K562 (cell line): ENCODE data around the gene MYO15B. TPM values are rescaled to one million over a fixed set of nuclear protein-coding genes. Genes with fewer than 3 reads are reported as not detected.

Experiments used
- ATAC-seq: fragments of 200-7000 bp; cut with Tn5 transposase; 3 replicates; pipeline ENCODE4 v1.9.1; 2020; ENCODE audit warnings: moderate library complexity
- BruUV-seq: library from RNA; stranded (reverse); fragments of 400-500 nt; replicated peaks from 2 replicates; lab custom pipeline; 2021; lab: Mats Ljungman, UMichigan
- CTCF ChIA-PET: fragments of 300-600 bp; formaldehyde crosslinking; extraction: SDS; loops from one replicate; lab custom pipeline; 2021; ENCODE audit warnings: low intra/inter-chr PET ratio; lab: Yijun Ruan, JAX
- POLR2A ChIA-PET: fragments of 300-600, 350-650 bp; sonication (Branson Sonifier 250); formaldehyde crosslinking; extraction: SDS; loops from one replicate; lab custom pipeline; 2021; ENCODE audit warnings: antibody characterized with exemption, inconsistent platforms; lab: Yijun Ruan, JAX
- DNase-seq, 4 experiments: peaks; one replicate each; pipeline versions ENCODE4 v3.0.0 to v3.0.0-alpha.2; 2011 to 2018; ENCODE audit warnings: low spot score in 3 of 4, mixed read lengths in 3 of 4; ENCODE audit errors: extremely low read depth in 1 of 4
- FAIRE-seq: peaks from 2 replicates; lab custom pipeline; 2011; peaks lifted over from hg19 to GRCh38; lab: Jason Lieb, UNC
- H2AFZ ChIP-seq: 2 replicates; pipeline ENCODE4 v1.6.0; 2011; ENCODE audit warnings: low read depth, low read length, control low read depth, inconsistent platforms
- H3K27ac ChIP-seq: fragments of 200-600 bp; 3 replicates; pipeline ENCODE4 v1.8.0; 2011; ENCODE audit warnings: low read depth, mild to moderate bottlenecking, control low read depth, inconsistent platforms, low read length, moderate library complexity, mixed read lengths; ENCODE audit errors: extremely low read depth
- H3K27me3 ChIP-seq, 2 experiments: fragments of 300-600 bp in 1 of 2; 2 replicates in 1 of 2; 3 replicates in 1 of 2; pipeline versions ENCODE4 v1.6.0 to v1.8.0; 2011; ENCODE audit warnings: inconsistent platforms in 2 of 2, low read length in 2 of 2, mild to moderate bottlenecking in 1 of 2, mixed read lengths in 1 of 2, moderate library complexity in 1 of 2; ENCODE audit not compliant: control insufficient read depth in 2 of 2, insufficient read depth in 2 of 2
- H3K36me3 ChIP-seq: fragments of 300-600 bp; 3 replicates; pipeline ENCODE4 v1.8.0; 2011; ENCODE audit warnings: mild to moderate bottlenecking, low read length, inconsistent platforms; ENCODE audit not compliant: control insufficient read depth, insufficient read depth
- H3K4me1 ChIP-seq, 2 experiments: fragments of 200-600 bp in 1 of 2; replicated peaks in 1 of 2; 2 replicates in 1 of 2; 3 replicates in 1 of 2; pipeline versions ENCODE4 v1.5.1 to v1.8.0; 2011; ENCODE audit warnings: inconsistent platforms in 2 of 2, low read length in 2 of 2, mild to moderate bottlenecking in 1 of 2, mixed read lengths in 1 of 2, moderate library complexity in 1 of 2; ENCODE audit not compliant: control insufficient read depth in 2 of 2, insufficient read depth in 2 of 2
- H3K4me2 ChIP-seq: 2 replicates; pipeline ENCODE4 v1.6.1; 2011; ENCODE audit warnings: low read length, control low read depth, inconsistent platforms, mixed read lengths; ENCODE audit not compliant: insufficient read depth
- H3K4me3 ChIP-seq: fragments of 200-600 bp; sonication (generic), shearing (Covaris generic); 2 replicates; pipeline ENCODE4 v1.5.1; 2016; ENCODE audit warnings: control low read depth, inconsistent platforms
- H3K79me2 ChIP-seq: fragments of 200-600 bp; 3 replicates; pipeline ENCODE4 v1.8.0; 2011; ENCODE audit warnings: low read length, inconsistent platforms; ENCODE audit not compliant: control insufficient read depth, insufficient read depth
- H3K9ac ChIP-seq, 2 experiments: 2 replicates each; pipeline versions ENCODE4 v1.6.0 to v1.6.1; 2011; ENCODE audit warnings: low read depth in 2 of 2, low read length in 2 of 2, control low read depth in 1 of 2, inconsistent platforms in 1 of 2, mild to moderate bottlenecking in 1 of 2, mixed read lengths in 1 of 2; ENCODE audit not compliant: insufficient read depth in 1 of 2
- H3K9me1 ChIP-seq: one replicate; pipeline ENCODE4 v1.6.0; 2011; ENCODE audit warnings: inconsistent platforms, mild to moderate bottlenecking, low read length, moderate library complexity; ENCODE audit not compliant: control insufficient read depth, insufficient read depth
- H3K9me3 ChIP-seq: replicated peaks from 2 replicates; pipeline ENCODE4 v1.5.1; 2011; ENCODE audit warnings: low read depth, low read length, inconsistent platforms; ENCODE audit not compliant: control insufficient read depth, insufficient read depth
- H4K20me1 ChIP-seq: replicated peaks from 2 replicates; pipeline ENCODE4 v1.6.1; 2011; ENCODE audit warnings: low read length, inconsistent platforms, mixed read lengths; ENCODE audit not compliant: control insufficient read depth, insufficient read depth
- GTF2B ChIP-seq: IDR thresholded peaks from 2 replicates; pipeline ENCODE4 v1.6.1; 2011; ENCODE audit not compliant: insufficient read length; ENCODE audit errors: extremely low read depth
- ZFX ChIP-seq: sonication (generic); formaldehyde crosslinking; IDR thresholded peaks from 2 replicates; pipeline ENCODE4 v1.8.0; 2022; ENCODE audit warnings: mild to moderate bottlenecking, missing genetic modification reagents, moderate library complexity
- WGBS: fragments of 100-300 bp; shearing (Covaris generic); methylation state at CpG from one replicate; pipeline ENCODE4 v1.1.6; 2016; ENCODE audit warnings: low coverage, mixed read lengths; ENCODE audit not compliant: insufficient coverage; ENCODE audit errors: missing lambda C conversion rate; 5-methylcytosine and 5-hydroxymethylcytosine counted together
- in situ Hi-C: fragments of 300-500 bp; cut with MboI; formaldehyde crosslinking; loops from 4 replicates; pipeline ENCODE4 v1.15.0; 2018; ENCODE audit warnings: inconsistent platforms, mixed read lengths
- intact Hi-C: fragments of 100-400 bp; cut with micrococcal nuclease; formaldehyde crosslinking; loops from 2 replicates; pipeline ENCODE4 v1.14.2; 2022
- polyA plus RNA-seq, 8 experiments: library from polyadenylated mRNA; depleted of rRNA in 4 of 8; stranded (reverse) in 5 of 8; unstranded in 3 of 8; fragments of >200 nt; fragmentation: Nextera tagmentation in 2 of 8; fragmentation: Illumina TruSeq in 1 of 8; extraction: Ambion mirVana in 2 of 8; extraction: Trizol in 1 of 8; gene quantifications; 2 replicates each; pipeline versions ENCODE4 v1.2.1 to v1.2.3, GENCODE V29; 2011 to 2014; ENCODE audit warnings: inconsistent platforms in 1 of 8, missing spikeins in 1 of 8
- total RNA-seq, 7 experiments: library from RNA; depleted of rRNA in 6 of 7; stranded (reverse); fragments of >200 nt in 6 of 7; fragmentation: Illumina TruSeq in 2 of 7; extraction: Trizol in 2 of 7; gene quantifications; 2 replicates each; pipeline versions ENCODE4 v1.2.1 to v1.2.3, GENCODE V29; 2011 to 2021; ENCODE audit warnings: low replicate concordance in 1 of 7

MYO15B gene
- total and polyA plus RNA-seq, 9 of the 15 experiments (the other 6 are each of a cell fraction or from before 2014, with no cell fraction given) = 0.05 to 3.1 (median 0.83) TPM; not detected in 2

- Histone ChIP-seq H3K9me1 (no peaks in the 10 kb centered on the region), H3K9ac (peak overlapping the region in 1 of 2 experiments; percentile 1; a peak in 2 of 4 replicates), H3K27ac (no peak overlapping the region), H3K4me1 (peaks cover 0 to 81% of the 10 kb centered on the region in 2 experiments; a peak in 2 of 5 replicates), H3K4me3 (no peak overlapping the region), H3K27me3 (peaks cover 21 to 75% of the 10 kb centered on the region in 2 experiments; a peak in 4 of 5 replicates), H2AFZ (no peak overlapping the region), H3K4me2 (no peak overlapping the region), H4K20me1 (peaks cover 5% of the 10 kb centered on the region), H3K79me2 (no peaks in the 10 kb centered on the region), H3K9me3 (no peaks in the 10 kb centered on the region), H3K36me3 (no peaks in the 10 kb centered on the region)
- peak in 1 of 4 experiments; percentile 19 for DNase-seq
- in situ Hi-C loops = loop anchor here (5.0 kb wide), 1 partner anchor 131 kb away; no protein-coding TSS in a partner anchor
- ChIA-PET POLR2A (interaction anchor here (0.6 to 1.3 kb wide), 5 partner anchors 9 to 133 kb away, joined by 3 to 5 read pairs (median 3); partner anchors contain the start of genes RECQL5 and SAP30BP), CTCF (no interaction called here)
- FAIRE-seq = no peak
- peak; percentile 5; the same call in 1 of the 3 replicates for ATAC-seq
- 0 out of 2 replicates have a peak, but pooled peaks have one; percentile 2 for TF ChIP-seq ZFX (CRISPR knock-in tag)
- TF ChIP-seq GTF2B = no peak
- 43% methylated on average over 17 of the region's 24 CpGs for WGBS
- intact Hi-C loops = loop anchor here (10.0 kb wide), 1 partner anchor 192 kb away; no protein-coding TSS in a partner anchor
- no TSS peak for BruUV-seq
These were observed 29.0 kb downstream of the MYO15B start for GRCh38 chr17:75616521-75617122.
